Gastrocnemius medialis (tissue), 4 donors: ENCODE data around the gene ZDHHC7. TPM values are rescaled to one million over a fixed set of nuclear protein-coding genes. Genes with fewer than 3 reads are reported as not detected.

Experiments
- ATAC-seq, 2 donors: fragments of 150-250 bp; one replicate each; pipeline ENCODE4 v1.9.1; 2016
- DNase-seq, 2 donors: peaks; one replicate each; pipeline ENCODE4 v3.0.0-alpha.2; 2019
- H3K27ac ChIP-seq, 4 donors: fragments of 200-600 bp; sonication (generic); 1 replicate in 1 of 4; 2 replicates in 3 of 4; pipeline ENCODE4 v1.5.1; 2016 to 2018; ENCODE audit warnings: mild to moderate bottlenecking in 2 of 4, moderate library complexity in 1 of 4
- H3K27me3 ChIP-seq, 3 donors: fragments of 200-600 bp; sonication (generic) in 2 of 3; 1 replicate in 1 of 3; 2 replicates in 2 of 3; pipeline versions ENCODE4 v1.5.1 to v1.6.0; 2016 to 2019; ENCODE audit warnings: mild to moderate bottlenecking in 1 of 3, moderate library complexity in 1 of 3
- H3K36me3 ChIP-seq, 2 donors: fragments of 200-600 bp; sonication (generic) in 1 of 2; one replicate each; pipeline ENCODE4 v1.5.1; 2017 to 2018
- H3K4me1 ChIP-seq, 2 donors: fragments of 200-600 bp; sonication (generic) in 1 of 2; one replicate each; pipeline ENCODE4 v1.5.1; 2016 to 2017; ENCODE audit warnings: mild to moderate bottlenecking in 2 of 2
- H3K4me3 ChIP-seq, 4 donors: fragments of 200-600 bp; sonication (generic) in 3 of 4; 1 replicate in 1 of 4; 2 replicates in 3 of 4; pipeline ENCODE4 v1.5.1; 2016 to 2019; ENCODE audit warnings: mild to moderate bottlenecking in 2 of 4
- H3K9me3 ChIP-seq, 3 donors: fragments of 200-600 bp; sonication (generic) in 2 of 3; 1 replicate in 1 of 3; 2 replicates in 2 of 3; pipeline ENCODE4 v1.5.1; 2016 to 2019
- CTCF ChIP-seq, 5 experiments: fragments of 450-650 bp in 3 of 5; fragments of 200-600 bp in 2 of 5; sonication (generic) in 2 of 5; IDR thresholded peaks in 4 of 5; conservative IDR thresholded peaks in 1 of 5; 1 replicate in 4 of 5; 2 replicates in 1 of 5; pipeline ENCODE4 v1.5.1; 2016 to 2019; ENCODE audit warnings: antibody characterized with exemption in 5 of 5, mild to moderate bottlenecking in 3 of 5, moderate library complexity in 3 of 5
- POLR2A ChIP-seq, 2 donors: fragments of 450-650 bp; IDR thresholded peaks; one replicate each; pipeline ENCODE4 v1.6.1; 2017; ENCODE audit warnings: antibody characterized with exemption in 2 of 2, mild to moderate bottlenecking in 2 of 2, moderate library complexity in 2 of 2
- in situ Hi-C, 4 donors: fragments of 200-750 bp; cut with MboI; loops; one replicate each; pipeline versions ENCODE4 v1.15.0 to v1.8.0; 2017; ENCODE audit warnings: low sequenced_read_pairs in 4 of 4
- intact Hi-C: fragments of 100-400 bp; cut with DNase I; formaldehyde crosslinking; loops from one replicate; pipeline ENCODE4 v1.15.1; 2023; ENCODE audit warnings: low total_unique reads
- total RNA-seq, 4 donors: library from RNA; depleted of rRNA; stranded (reverse); fragments of >200 nt; gene quantifications; one replicate each; pipeline versions ENCODE4 v1.1.0 to v1.2.3, GENCODE V29; 2016

Gene ZDHHC7
- total RNA-seq, 4 donors from 2014 or later, result 55.0 to 93.5 (median 68.4) TPM

GRCh38 chr16:85029408-85029784 is 18.1 kb upstream of the ZDHHC7 start:
- Histone ChIP-seq H3K27me3 (no peaks in the 10 kb centered on the region), H3K4me1 (peaks cover 22 to 31% of the 10 kb centered on the region in 2 donors), H3K36me3 (no peaks in the 10 kb centered on the region), H3K9me3 (no peaks in the 10 kb centered on the region), H3K27ac (peak overlapping the region in 3 of 4 donors; percentile 80 to 94 (median 89)), H3K4me3 (no peak overlapping the region)
- TF ChIP-seq POLR2A (IDR thresholded peaks at IDR 0.05) (no peak), CTCF (IDR thresholded peaks at IDR 0.05 in 4 of 5, conservative IDR thresholded peaks at IDR 0.05 in 1 of 5) (no peak)
- DNase-seq (no peak), ATAC-seq (no peak)
- in situ Hi-C loops (no loop called here), intact Hi-C loops (no loop called here)

GRCh38 chr16:85028685-85029407 is 17.5 kb upstream of the ZDHHC7 start:
- Histone ChIP-seq H3K27me3 (no peaks in the 10 kb centered on the region), H3K4me1 (peaks cover 22 to 31% of the 10 kb centered on the region in 2 donors), H3K9me3 (no peaks in the 10 kb centered on the region), H3K27ac (peak overlapping the region; percentile 80 to 94 (median 92)), H3K4me3 (peak overlapping the region; percentile 76 to 94 (median 86)), H3K36me3 (no peaks in the 10 kb centered on the region)
- intact Hi-C loops (no loop called here), in situ Hi-C loops (no loop called here)
- TF ChIP-seq CTCF (IDR thresholded peaks at IDR 0.05 in 4 of 5, conservative IDR thresholded peaks at IDR 0.05 in 1 of 5) (no peak), POLR2A (IDR thresholded peaks at IDR 0.05) (no peak)
- DNase-seq, result peak; percentile 56 to 70
- peak; percentile 56 to 70 for ATAC-seq

- no peaks in the 10 kb centered on the region for H3K36me3 ChIP-seq
- intact Hi-C loops, result loop anchor here (2.0 kb wide), 1 partner anchor 17 kb away; the partner anchor contains the start of gene ZDHHC7
- no peak for DNase-seq
Observed at GRCh38 chr16:85027958-85028684, 16.8 kb upstream of the ZDHHC7 start.

GRCh38 chr16:85027349-85027957 is 16.1 kb upstream of the ZDHHC7 start, which contains the start of gene KIAA0513:
KIAA0513 (plus strand) TSS chr16:85027795; CDS start chr16:85067072, 39,277 bp downstream.
- ATAC-seq (peak; percentile 83 to 85), DNase-seq (peak; percentile 88 to 89)
- intact Hi-C loops (loop anchor here (2.0 kb wide), 1 partner anchor 17 kb away; the partner anchor contains the start of gene ZDHHC7), in situ Hi-C loops (no loop called here)
- Histone ChIP-seq H3K36me3 (no peaks in the 10 kb centered on the region), H3K9me3 (no peaks in the 10 kb centered on the region), H3K4me1 (peaks cover 22 to 31% of the 10 kb centered on the region in 2 donors), H3K27ac (peak within 1 kb of the TSS; percentile 80 to 94 (median 92)), H3K27me3 (no peaks in the 10 kb centered on the region), H3K4me3 (peak within 1 kb of the TSS; percentile 76 to 94 (median 86))
- peak; percentile 96 to 97 for TF ChIP-seq POLR2A (IDR thresholded peaks at IDR 0.05)
- peak in 4 of 5 experiments; percentile 29 to 56 (median 38) for TF ChIP-seq CTCF (IDR thresholded peaks at IDR 0.05 in 4 of 5, conservative IDR thresholded peaks at IDR 0.05 in 1 of 5)

More at GRCh38 chr16:85027958-85028684, 16.8 kb upstream of the ZDHHC7 start:
- Histone ChIP-seq H3K9me3 (no peaks in the 10 kb centered on the region), H3K27ac (peak overlapping the region; percentile 80 to 94 (median 92)), H3K27me3 (no peaks in the 10 kb centered on the region), H3K4me1 (peaks cover 22 to 31% of the 10 kb centered on the region in 2 donors), H3K4me3 (peak overlapping the region; percentile 76 to 94 (median 86))
- peak; percentile 19 to 37 for ATAC-seq
- in situ Hi-C loops, result no loop called here
- TF ChIP-seq CTCF (IDR thresholded peaks at IDR 0.05 in 4 of 5, conservative IDR thresholded peaks at IDR 0.05 in 1 of 5) (peak in 2 of 5 experiments; percentile 16 to 35), POLR2A (IDR thresholded peaks at IDR 0.05) (no peak)
